Hepatic stellate cell (primary cell): Measurements from ENCODE around the gene CLEC16A.
A peak's percentile ranks its signal among the peaks of the same experiment; 100 is the strongest.

ENCODE experiments used
- DNase-seq: peaks from one replicate; pipeline ENCODE4 v3.0.0; 2011; ENCODE audit warnings: low spot score

Gene CLEC16A

DNA sequence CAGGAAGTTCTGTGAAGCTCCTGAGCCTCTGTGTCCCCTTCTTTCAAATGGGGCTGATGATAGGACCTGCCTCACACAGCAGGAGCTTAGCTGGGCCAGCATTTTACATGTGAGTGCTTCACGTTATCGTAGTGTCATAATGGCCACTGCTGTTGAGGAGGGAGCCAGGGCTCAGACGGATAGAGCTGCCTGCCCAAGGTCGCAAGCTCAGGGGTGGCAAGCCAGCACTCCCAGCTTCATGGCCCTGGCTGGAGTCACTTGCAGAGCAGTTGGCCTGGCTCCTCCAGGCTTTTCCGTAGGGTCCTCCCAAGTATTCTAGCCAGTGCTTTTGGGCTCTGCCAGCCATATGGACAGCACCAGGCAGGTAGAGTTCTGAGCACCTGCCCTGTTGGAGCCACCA, 196.5 kb downstream of the CLEC16A start:
- no peak for DNase-seq

DNA sequence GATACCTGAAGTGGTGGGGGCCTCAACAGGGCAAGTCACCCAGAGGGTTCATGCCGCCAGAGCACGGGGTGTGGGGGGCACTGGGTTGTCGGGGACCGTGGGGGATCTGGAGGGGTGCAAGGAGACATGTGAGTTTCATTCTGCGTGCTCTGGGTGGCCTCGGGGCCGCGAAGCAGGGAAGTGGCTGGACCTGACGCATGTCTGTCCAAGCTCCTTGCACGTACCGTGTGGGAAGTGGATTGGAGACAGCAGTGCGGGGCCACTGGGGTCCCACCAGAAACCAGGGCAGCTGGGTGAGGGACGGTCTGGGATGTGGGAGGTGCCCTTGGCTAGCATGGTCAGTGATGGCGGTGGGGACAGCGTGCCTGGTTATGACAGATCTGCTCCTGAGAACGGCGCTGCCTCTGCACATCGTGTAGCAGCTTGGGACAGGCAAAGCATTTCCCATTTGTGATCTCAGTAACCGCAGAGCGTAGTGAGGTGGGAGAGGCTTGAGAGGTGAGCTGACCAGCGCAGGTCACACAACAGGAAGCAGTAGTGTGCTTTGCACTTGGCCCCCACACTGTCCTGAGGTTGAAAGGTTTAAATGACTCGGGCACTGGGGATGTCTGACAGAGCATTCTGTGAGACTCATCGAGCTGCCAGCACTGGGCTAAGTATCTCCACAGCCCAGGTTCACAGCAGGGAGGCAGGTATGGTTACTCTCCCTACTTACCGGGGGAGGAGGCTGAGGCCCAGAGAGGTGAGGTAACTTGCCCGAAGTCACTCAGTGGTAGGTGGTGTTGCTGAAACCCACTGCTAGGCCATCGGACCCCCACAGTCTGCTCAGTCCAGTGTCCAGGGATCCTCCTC, 197.3 kb downstream of the CLEC16A start:
- no peak for DNase-seq

DNA sequence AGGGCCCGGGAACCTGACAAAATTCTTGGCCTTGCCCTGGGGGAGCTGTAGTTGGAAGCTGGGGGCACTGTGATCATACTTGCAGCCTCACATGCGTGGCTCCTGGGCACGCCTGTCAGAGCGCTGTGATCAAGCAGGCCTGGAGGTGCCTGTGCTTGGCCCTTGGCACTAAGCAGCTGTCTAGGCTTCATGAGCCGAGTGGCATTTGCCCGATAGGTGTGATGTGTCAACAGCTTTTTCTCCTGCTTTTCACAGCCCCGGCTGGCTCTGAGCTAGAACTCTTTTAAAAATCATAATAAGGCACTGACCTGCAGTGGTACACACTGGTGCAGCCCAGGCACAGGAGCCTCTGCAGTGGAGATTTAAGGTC, 197.9 kb downstream of the CLEC16A start:
- DNase-seq: no peak

DNA sequence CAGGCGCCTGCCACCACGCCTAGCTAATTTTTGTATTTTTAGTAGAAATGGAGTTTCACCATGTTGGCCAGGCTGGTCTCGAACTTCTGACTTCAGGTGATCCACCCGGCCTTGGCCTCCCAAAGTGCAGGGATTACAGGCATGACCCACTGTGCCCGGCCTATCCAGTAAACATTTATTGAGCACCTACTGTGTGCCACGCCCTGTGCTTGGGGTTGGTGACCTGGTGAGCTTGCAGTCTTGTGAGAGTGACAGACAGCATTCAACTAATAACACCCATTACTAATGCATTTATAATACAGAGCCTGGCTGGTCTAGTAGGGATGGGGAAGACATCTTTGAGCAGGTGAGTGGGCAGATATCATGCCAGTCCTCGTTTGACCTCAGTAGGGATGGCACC, 198.6 kb downstream of the CLEC16A start:
- no peak for DNase-seq

GRCh38 chr16:11143372-11144035, 199.1 kb downstream of the CLEC16A start:
- no peak for DNase-seq

GRCh38 chr16:11144122-11144521, 199.8 kb downstream of the CLEC16A start:
- DNase-seq: no peak

DNA sequence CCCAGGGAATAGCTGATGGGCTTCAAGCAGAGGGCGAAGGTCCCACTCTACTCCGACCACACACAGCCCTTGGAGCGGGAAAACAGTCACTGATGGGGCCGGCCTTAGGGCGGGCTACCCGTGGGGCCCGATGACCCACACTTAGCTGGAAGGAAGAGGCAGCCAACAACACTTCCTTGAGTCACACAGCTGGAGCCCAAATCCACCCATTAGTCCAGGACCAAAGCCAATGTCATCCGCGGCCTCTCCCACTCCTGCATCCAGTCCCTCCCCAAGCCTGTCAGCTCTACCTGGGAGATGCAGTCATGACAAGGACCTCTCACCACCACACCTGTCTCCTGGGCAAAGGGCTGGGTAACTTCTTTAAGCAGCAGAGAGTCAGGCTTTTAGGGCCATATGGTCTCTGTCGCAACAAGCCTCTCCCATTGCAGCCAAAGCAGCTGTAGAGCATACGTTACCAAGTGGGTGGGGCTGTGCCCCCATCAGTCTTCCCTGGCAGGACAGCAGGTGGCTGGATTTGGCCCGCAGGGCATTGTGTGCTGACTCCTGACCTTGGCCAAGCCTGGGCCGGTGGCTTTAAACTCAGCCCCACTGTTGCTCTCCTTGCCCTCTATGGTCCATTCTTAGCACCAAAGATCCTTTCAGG, 200.9 kb downstream of the CLEC16A start:
- DNase-seq: no peak

DNA sequence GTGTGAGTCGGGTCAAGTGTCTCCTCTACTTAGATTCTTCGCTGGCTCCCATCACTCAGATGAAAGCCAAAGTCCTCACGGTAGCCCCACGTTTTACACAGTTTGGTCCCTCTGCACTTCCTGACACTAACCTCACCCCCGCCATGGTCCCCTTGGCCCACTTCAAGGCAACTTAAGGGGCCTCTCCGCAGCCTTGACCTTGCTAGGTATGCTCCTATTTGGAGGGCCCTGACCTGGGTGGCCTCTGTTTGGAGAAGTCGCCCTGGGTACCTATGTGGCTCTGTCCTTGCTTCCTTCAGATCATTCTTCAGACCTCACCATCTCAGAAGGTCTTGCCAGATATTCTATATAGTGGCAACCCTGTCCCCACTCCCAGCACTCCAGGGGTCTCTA, 201.5 kb downstream of the CLEC16A start:
- no peak for DNase-seq

DNA sequence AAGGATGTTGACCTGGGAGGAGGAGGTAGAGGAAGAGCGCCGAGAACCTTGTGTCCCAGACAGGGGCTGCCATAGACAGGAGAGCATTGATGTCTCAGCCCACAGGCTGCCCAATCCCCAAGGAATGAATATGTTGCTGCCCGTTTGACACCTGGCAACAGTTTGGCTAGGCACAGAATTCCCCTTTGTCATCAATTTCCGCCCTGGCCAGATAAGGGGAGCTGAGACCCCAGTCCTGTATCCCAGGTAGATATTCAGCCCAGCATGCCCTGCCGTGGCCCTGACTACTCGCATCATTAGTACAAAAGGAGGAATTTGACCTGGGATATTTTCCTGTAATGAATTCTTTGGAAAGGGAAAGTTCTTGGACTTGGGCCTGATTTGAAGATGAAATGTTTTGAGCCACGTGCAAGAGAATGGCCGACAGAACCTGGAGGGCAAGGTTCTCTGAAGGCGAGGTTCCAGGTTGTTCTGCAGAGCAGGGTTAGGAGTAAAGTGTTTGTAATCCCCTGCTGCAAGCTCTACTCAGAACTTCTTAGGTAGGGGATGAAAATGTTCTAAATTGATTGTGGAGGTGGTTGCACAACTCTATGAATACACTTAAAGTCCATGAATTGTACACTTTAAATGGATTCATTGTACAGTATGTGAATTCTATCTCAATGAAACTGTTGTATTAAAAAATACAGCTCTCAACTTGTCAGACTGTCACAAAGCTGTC, 202.8 kb downstream of the CLEC16A start:
- DNase-seq: no peak

GRCh38 chr16:11147754-11148444, 203.5 kb downstream of the CLEC16A start:
- no peak for DNase-seq

DNA sequence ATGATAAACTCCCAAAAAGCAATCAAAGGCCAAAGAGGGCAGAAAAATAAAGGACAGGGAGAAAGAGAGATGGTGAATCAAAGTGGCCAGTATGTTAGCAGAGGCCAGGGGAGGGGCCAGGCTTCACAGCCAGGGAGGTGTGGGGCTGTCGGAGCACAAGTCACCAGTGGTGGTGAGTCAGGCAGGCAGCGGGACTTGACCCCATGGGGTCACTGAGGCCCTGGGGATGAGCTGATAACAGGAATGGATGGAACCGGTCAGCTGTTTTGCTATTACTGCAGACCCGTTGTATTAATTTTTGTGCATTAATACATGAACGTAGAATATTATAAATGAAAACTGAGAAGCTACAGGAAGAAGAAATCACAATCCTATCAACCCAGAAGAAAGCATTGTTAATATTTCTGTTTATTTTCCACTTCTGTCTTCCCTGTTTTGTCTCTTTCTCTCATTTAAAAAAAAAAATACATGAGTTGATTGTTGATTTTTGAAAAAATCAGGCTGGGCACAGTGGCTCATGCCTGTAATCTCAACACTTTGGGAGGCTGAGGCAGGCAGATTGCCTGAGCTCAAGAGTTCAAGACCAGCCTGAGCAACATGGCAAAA, 204.8 kb downstream of the CLEC16A start:
- DNase-seq: no peak

GRCh38 chr16:11150190-11150589, 205.8 kb downstream of the CLEC16A start:
- no peak for DNase-seq

GRCh38 chr16:11151156-11151884, 207.0 kb downstream of the CLEC16A start:
- no peak for DNase-seq

DNA sequence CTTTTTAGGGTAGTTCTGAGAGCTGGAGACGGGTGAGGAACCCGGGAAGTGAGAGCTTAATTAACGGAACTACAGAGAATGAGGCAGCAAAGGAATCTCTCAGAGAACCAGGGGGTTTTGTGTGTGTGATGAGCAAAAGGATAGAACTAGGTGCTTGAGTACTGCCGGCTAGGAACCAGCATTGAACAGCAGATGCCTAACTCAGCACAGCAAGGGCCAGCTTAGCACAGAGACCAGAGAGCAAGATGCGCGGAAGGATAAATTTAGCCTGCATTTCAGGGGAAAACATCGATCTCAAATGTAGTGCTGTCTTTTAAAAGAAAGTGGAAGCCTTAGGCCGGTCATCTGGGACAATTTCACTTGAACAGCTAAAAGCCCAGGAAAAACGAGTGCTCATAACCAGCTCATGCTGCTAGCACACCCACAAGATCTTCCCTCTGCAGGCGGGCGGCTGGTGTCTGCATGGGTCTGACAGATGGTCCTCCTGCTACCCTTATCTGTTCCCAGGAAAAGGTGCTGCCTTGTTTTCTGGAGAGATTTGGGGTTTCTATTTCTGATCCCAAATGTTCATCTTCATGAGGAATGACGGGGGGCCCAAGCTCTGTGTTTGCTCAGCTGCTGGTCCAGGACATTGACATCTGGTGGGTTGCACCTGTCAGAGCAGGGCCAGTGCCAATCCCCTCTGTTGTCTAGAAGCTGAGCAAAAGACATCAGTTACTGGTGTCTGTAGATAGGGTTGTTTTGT, 207.7 kb downstream of the CLEC16A start:
- DNase-seq: no peak

DNA sequence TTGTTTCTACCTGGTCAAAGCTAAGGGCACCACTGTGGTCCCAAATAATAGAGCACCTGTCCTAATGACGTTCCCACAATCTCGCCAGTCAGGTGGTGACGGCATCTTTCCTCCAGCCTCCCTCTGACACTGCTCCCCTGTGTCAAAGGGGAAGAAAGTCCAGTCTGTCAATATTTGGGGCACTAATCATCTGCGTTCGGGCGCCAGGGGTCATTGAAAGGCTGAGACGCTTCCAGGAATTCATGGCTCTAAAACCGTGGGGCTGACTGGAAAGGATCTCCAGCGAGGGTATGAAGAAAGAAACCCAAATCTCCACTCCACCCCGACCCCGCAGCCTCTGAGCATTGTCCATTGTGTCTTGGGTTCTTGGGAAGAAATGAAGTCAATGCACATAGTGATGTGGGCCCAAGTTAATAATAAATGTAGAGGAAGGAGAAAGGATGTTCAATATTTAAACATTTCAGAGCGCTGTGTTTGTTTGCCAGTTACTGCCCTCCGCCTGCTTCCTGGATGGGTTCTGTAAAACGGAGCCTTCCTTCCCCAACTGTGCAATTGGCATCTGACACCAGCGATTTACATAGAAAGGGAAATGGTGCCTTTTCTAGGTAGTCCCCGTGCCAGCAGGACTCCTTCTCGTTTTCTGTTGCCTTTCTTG, 208.4 kb downstream of the CLEC16A start:
- DNase-seq: no peak

DNA sequence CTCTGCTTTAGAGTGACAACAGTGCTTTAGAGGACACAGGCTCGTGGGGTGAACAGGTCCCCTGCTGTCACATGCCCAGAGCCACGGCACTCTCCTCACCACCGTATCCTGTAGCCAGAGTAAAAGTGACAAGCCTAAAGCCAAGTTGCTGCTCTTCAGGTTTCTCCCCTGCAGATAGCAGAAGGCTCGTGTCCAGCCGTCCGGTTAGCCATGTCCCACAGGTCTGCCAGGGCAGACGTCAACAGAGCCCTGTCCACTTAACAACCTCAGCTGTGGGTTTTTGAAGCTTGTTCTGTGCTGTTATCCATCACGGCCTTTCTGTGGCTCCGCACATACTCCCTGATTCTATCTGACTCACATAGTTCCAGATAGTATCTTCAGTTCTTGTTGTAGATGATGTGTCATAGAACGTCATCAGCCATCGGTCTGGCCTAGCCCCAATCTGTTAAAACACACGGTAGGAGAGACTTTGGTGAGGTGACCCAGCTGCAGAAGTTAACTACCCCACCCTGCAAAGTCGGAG, 211.0 kb downstream of the CLEC16A start:
- peak; percentile 81 for DNase-seq

- no peak for DNase-seq
Measured at GRCh38 chr16:11156401-11156800, 212.0 kb downstream of the CLEC16A start.

GRCh38 chr16:11157143-11157542, 212.8 kb downstream of the CLEC16A start:
- DNase-seq: no peak

GRCh38 chr16:11158018-11158417, 213.7 kb downstream of the CLEC16A start:
- DNase-seq: no peak
